HepG2 (cell line): Measurements from ENCODE around the gene PPOX. TPM values are rescaled to one million over a fixed set of nuclear protein-coding genes. Genes with fewer than 3 reads are reported as not detected.

Source experiments
- ETV5 ChIP-seq: IDR thresholded peaks from 2 replicates; pipeline ENCODE4 v1.6.1; 2018; ENCODE audit warnings: missing biosample characterization, missing genetic modification reagents, inconsistent platforms, borderline replicate concordance
- IKZF4 ChIP-seq: sonication (generic); formaldehyde crosslinking; IDR thresholded peaks from 2 replicates; pipeline ENCODE4 v1.5.1; 2020; ENCODE audit warnings: borderline replicate concordance, mild to moderate bottlenecking, low read depth, missing genetic modification reagents; ENCODE audit errors: not compliant biosample characterization
- JUNB ChIP-seq: sonication (generic); formaldehyde crosslinking; IDR thresholded peaks from 2 replicates; pipeline ENCODE4 v1.8.0; 2022; ENCODE audit warnings: missing genetic modification reagents, mild to moderate bottlenecking, borderline replicate concordance
- KAT8 ChIP-seq: IDR thresholded peaks from 2 replicates; pipeline ENCODE4 v1.6.1; 2016; ENCODE audit warnings: missing genetic modification reagents, missing compliant biosample characterization
- MIER3 ChIP-seq: IDR thresholded peaks from 2 replicates; pipeline ENCODE4 v1.6.1; 2016; ENCODE audit warnings: missing compliant biosample characterization, borderline replicate concordance
- SRSF1 ChIP-seq: fragments of 200-400 bp; formaldehyde crosslinking; optimal IDR thresholded peaks from 2 replicates; pipeline ENCODE3; 2017; ENCODE audit warnings: mild to moderate bottlenecking, low read depth, low read length, moderate library complexity
- ZNF615 ChIP-seq: sonication (generic); formaldehyde crosslinking; IDR thresholded peaks from 2 replicates; pipeline ENCODE4 v1.5.0; 2020; ENCODE audit warnings: mild to moderate bottlenecking, missing genetic modification reagents, borderline replicate concordance
- ZNF652 ChIP-seq: IDR thresholded peaks from 2 replicates; pipeline ENCODE4 v1.6.1; 2016; ENCODE audit warnings: low read depth, borderline replicate concordance
- ZNF660 ChIP-seq: sonication (generic); formaldehyde crosslinking; IDR thresholded peaks from 2 replicates; pipeline ENCODE4 v1.5.1; 2020; ENCODE audit warnings: mild to moderate bottlenecking, low read depth, missing genetic modification reagents, borderline replicate concordance
- polyA plus RNA-seq, 8 experiments: library from polyadenylated mRNA; depleted of rRNA in 3 of 8; stranded (reverse) in 7 of 8; unstranded in 1 of 8; fragments of >200 nt; fragmentation: Illumina TruSeq in 4 of 8; extraction: Trizol in 4 of 8; gene quantifications; 2 replicates each; pipeline versions ENCODE4 v1.2.1 to v1.2.3, GENCODE V29; 2011 to 2016; ENCODE audit warnings: low read depth in 4 of 8, missing spikeins in 1 of 8, mixed read lengths in 1 of 8; ENCODE audit not compliant: insufficient read depth in 1 of 8
- total RNA-seq, 5 experiments: library from RNA; depleted of rRNA; stranded (reverse); fragments of >200 nt; fragmentation: Illumina TruSeq; extraction: Trizol; gene quantifications; 2 replicates each; pipeline ENCODE4 v1.2.3, GENCODE V29; 2016; ENCODE audit warnings: low read depth in 1 of 5
- TF ChIP-seq, protein P1 (sequence below): sonication (generic); formaldehyde crosslinking; IDR thresholded peaks from 2 replicates; pipeline ENCODE4 v1.5.0; 2020; ENCODE audit warnings: mild to moderate bottlenecking, missing genetic modification reagents, moderate library complexity
- TF ChIP-seq, protein P2 (sequence below): sonication (generic); IDR thresholded peaks from 2 replicates; pipeline ENCODE4 v1.6.1; 2016; ENCODE audit warnings: low read depth, borderline replicate concordance
- TF ChIP-seq, protein P3 (sequence below): sonication (generic); formaldehyde crosslinking; IDR thresholded peaks from 2 replicates; pipeline ENCODE4 v1.5.0; 2020; ENCODE audit warnings: mild to moderate bottlenecking, missing genetic modification reagents, borderline replicate concordance
- TF ChIP-seq, protein P4 (sequence below): sonication (generic); formaldehyde crosslinking; IDR thresholded peaks from 2 replicates; pipeline ENCODE4 v1.4.0; 2020; ENCODE audit warnings: missing genetic modification reagents
- TF ChIP-seq, protein P5 (sequence below): sonication (generic); formaldehyde crosslinking; IDR thresholded peaks from 2 replicates; pipeline ENCODE4 v1.5.0; 2020; ENCODE audit warnings: mild to moderate bottlenecking, missing genetic modification reagents

PPOX gene
- total and polyA plus RNA-seq, 2 of the 13 experiments (the other 11 are each of a cell fraction or from before 2014, with no cell fraction given), result 15.5 to 27.7 TPM

DNA sequence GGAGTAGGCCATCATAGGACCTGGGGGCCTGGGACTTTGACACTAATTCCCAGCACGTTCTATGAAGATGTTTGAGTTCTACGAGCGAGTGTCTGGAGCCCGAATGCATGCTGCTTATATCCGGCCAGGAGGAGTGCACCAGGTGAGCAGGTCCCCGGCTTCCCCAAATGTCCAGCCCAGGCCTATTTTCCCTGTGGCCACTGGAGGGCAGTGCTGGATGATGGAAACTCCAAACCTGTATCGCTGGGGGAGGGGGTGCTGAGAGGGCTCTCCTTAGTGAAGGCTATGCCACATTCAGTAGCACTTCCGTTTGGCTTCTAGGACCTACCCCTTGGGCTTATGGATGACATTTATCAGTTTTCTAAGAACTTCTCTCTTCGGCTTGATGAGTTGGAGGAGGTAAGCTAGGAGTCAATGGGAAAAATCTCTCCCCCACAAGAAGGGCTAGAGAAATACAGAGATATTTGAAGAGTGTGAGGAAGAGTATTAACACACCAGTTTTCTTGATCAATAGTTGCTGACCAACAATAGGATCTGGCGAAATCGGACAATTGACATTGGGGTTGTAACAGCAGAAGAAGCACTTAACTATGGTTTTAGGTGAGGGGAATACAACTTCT, 43.7 kb downstream of the PPOX start (continued):
- no peak for TF ChIP-seq ZNF660 (CRISPR knock-in tag)
- TF ChIP-seq, protein P1, sequence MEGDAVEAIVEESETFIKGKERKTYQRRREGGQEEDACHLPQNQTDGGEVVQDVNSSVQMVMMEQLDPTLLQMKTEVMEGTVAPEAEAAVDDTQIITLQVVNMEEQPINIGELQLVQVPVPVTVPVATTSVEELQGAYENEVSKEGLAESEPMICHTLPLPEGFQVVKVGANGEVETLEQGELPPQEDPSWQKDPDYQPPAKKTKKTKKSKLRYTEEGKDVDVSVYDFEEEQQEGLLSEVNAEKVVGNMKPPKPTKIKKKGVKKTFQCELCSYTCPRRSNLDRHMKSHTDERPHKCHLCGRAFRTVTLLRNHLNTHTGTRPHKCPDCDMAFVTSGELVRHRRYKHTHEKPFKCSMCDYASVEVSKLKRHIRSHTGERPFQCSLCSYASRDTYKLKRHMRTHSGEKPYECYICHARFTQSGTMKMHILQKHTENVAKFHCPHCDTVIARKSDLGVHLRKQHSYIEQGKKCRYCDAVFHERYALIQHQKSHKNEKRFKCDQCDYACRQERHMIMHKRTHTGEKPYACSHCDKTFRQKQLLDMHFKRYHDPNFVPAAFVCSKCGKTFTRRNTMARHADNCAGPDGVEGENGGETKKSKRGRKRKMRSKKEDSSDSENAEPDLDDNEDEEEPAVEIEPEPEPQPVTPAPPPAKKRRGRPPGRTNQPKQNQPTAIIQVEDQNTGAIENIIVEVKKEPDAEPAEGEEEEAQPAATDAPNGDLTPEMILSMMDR (CRISPR knock-in tag), result peak; percentile 97
- TF ChIP-seq MIER3, result no peak
- TF ChIP-seq, protein P2, sequence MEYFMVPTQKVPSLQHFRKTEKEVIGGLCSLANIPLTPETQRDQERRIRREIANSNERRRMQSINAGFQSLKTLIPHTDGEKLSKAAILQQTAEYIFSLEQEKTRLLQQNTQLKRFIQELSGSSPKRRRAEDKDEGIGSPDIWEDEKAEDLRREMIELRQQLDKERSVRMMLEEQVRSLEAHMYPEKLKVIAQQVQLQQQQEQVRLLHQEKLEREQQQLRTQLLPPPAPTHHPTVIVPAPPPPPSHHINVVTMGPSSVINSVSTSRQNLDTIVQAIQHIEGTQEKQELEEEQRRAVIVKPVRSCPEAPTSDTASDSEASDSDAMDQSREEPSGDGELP, result 0 out of 2 replicates have a peak, but pooled peaks have one; percentile 19
- peak; percentile 64 for TF ChIP-seq KAT8
- TF ChIP-seq, protein P3, sequence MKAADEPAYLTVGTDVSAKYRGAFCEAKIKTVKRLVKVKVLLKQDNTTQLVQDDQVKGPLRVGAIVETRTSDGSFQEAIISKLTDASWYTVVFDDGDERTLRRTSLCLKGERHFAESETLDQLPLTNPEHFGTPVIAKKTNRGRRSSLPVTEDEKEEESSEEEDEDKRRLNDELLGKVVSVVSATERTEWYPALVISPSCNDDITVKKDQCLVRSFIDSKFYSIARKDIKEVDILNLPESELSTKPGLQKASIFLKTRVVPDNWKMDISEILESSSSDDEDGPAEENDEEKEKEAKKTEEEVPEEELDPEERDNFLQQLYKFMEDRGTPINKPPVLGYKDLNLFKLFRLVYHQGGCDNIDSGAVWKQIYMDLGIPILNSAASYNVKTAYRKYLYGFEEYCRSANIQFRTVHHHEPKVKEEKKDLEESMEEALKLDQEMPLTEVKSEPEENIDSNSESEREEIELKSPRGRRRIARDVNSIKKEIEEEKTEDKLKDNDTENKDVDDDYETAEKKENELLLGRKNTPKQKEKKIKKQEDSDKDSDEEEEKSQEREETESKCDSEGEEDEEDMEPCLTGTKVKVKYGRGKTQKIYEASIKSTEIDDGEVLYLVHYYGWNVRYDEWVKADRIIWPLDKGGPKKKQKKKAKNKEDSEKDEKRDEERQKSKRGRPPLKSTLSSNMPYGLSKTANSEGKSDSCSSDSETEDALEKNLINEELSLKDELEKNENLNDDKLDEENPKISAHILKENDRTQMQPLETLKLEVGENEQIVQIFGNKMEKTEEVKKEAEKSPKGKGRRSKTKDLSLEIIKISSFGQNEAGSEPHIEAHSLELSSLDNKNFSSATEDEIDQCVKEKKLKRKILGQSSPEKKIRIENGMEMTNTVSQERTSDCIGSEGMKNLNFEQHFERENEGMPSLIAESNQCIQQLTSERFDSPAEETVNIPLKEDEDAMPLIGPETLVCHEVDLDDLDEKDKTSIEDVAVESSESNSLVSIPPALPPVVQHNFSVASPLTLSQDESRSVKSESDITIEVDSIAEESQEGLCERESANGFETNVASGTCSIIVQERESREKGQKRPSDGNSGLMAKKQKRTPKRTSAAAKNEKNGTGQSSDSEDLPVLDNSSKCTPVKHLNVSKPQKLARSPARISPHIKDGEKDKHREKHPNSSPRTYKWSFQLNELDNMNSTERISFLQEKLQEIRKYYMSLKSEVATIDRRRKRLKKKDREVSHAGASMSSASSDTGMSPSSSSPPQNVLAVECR (CRISPR knock-in tag), result peak; percentile 32; the same call in 1 of the 2 replicates
- peak; percentile 55 for TF ChIP-seq IKZF4 (CRISPR knock-in tag)
- TF ChIP-seq JUNB (CRISPR knock-in tag), result no peak
- peak; percentile 58; the same call in 1 of the 2 replicates for TF ChIP-seq ETV5
- peak; percentile 28; the same call in 1 of the 2 replicates for TF ChIP-seq ZNF652 (CRISPR knock-in tag)
- TF ChIP-seq, protein P4, sequence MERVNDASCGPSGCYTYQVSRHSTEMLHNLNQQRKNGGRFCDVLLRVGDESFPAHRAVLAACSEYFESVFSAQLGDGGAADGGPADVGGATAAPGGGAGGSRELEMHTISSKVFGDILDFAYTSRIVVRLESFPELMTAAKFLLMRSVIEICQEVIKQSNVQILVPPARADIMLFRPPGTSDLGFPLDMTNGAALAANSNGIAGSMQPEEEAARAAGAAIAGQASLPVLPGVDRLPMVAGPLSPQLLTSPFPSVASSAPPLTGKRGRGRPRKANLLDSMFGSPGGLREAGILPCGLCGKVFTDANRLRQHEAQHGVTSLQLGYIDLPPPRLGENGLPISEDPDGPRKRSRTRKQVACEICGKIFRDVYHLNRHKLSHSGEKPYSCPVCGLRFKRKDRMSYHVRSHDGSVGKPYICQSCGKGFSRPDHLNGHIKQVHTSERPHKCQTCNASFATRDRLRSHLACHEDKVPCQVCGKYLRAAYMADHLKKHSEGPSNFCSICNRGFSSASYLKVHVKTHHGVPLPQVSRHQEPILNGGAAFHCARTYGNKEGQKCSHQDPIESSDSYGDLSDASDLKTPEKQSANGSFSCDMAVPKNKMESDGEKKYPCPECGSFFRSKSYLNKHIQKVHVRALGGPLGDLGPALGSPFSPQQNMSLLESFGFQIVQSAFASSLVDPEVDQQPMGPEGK (CRISPR knock-in tag), result peak; percentile 71
- TF ChIP-seq, protein P5, sequence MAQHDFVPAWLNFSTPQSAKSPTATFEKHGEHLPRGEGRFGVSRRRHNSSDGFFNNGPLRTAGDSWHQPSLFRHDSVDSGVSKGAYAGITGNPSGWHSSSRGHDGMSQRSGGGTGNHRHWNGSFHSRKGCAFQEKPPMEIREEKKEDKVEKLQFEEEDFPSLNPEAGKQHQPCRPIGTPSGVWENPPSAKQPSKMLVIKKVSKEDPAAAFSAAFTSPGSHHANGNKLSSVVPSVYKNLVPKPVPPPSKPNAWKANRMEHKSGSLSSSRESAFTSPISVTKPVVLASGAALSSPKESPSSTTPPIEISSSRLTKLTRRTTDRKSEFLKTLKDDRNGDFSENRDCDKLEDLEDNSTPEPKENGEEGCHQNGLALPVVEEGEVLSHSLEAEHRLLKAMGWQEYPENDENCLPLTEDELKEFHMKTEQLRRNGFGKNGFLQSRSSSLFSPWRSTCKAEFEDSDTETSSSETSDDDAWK (CRISPR knock-in tag), result no peak
- no peak for TF ChIP-seq SRSF1
- TF ChIP-seq ZNF615 (CRISPR knock-in tag), result no peak
